ENCODE measurements around the gene FRMD5. TPM values are rescaled to one million over a fixed set of nuclear protein-coding genes. Genes with fewer than 3 reads are reported as not detected.
"Not testable (repeated sequence)": the region's sequence is repeated elsewhere in the genome, so short reads cannot be mapped to it uniquely, and the experiment has no call there.

FRMD5 gene
- total RNA-seq, 1 experiment from 2014 or later, result 0.98 TPM

DNA sequence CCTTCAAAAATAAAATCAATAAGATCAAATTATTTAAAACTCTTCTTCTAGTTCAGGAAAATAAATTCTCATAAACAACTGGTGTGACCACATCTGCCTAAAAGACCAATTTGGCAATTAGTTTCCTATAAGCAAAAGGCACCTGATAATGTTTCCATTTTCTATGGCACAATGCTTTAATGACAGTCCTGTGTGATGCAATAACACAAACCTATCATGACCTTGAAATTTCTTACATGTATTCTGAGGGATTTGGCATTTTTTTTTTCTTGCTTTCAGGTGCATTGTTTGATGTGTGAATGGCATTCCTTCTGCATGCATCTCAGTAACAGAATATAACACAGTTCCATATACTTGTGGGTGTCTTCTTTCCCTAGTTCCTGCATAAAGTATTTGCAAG is 32.5 kb upstream of the FRMD5 start:
- no peaks in the 10 kb centered on the region for H3K9me3 Mint-ChIP-seq (ENCODE audit: unreplicated experiment)
- no peaks in the 10 kb centered on the region for H3K36me3 Mint-ChIP-seq (ENCODE audit: insufficient read depth, unreplicated experiment)
- H3K27me3 Mint-ChIP-seq (ENCODE audit: insufficient read depth, unreplicated experiment), result no peaks in the 10 kb centered on the region
- H3K27ac Mint-ChIP-seq (ENCODE audit: low read depth, unreplicated experiment), result no peak overlapping the region
- CTCF ChIA-PET, result no interaction called here
- POLR2A ChIA-PET, result no interaction called here
- DNase-seq (ENCODE audit: unreplicated experiment), result no peak
- BruUV-seq (replicated peaks), result no TSS peak
- TF ChIP-seq, protein P1, sequence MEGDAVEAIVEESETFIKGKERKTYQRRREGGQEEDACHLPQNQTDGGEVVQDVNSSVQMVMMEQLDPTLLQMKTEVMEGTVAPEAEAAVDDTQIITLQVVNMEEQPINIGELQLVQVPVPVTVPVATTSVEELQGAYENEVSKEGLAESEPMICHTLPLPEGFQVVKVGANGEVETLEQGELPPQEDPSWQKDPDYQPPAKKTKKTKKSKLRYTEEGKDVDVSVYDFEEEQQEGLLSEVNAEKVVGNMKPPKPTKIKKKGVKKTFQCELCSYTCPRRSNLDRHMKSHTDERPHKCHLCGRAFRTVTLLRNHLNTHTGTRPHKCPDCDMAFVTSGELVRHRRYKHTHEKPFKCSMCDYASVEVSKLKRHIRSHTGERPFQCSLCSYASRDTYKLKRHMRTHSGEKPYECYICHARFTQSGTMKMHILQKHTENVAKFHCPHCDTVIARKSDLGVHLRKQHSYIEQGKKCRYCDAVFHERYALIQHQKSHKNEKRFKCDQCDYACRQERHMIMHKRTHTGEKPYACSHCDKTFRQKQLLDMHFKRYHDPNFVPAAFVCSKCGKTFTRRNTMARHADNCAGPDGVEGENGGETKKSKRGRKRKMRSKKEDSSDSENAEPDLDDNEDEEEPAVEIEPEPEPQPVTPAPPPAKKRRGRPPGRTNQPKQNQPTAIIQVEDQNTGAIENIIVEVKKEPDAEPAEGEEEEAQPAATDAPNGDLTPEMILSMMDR (IDR thresholded peaks at IDR 0.05; ENCODE audit: unreplicated experiment), result no peak
- H3K4me3 Mint-ChIP-seq (ENCODE audit: unreplicated experiment), result no peak overlapping the region
- intact Hi-C loops (cut with micrococcal nuclease), result no loop called here
- no peaks in the 10 kb centered on the region for H3K4me1 Mint-ChIP-seq (ENCODE audit: insufficient read depth, unreplicated experiment)

DNA sequence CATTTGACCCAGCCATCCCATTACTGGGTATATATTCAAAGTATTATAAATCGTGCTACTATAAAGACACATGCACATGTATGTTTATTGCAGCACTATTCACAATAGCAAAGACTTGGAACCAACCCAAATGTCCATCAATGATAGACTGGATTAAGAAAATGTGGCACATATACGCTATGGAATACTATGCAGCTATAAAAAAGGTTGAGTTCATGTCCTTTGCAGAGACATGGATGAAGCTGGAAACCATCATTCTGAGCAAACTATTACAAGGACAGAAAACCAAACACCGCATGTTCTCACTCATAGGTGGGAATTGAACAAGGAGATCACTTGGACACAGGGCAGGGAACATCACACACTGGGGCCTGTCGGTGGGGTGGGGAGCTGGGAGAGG is 31.9 kb upstream of the FRMD5 start:
- H3K36me3 Mint-ChIP-seq (ENCODE audit: insufficient read depth, unreplicated experiment), result not testable (repeated sequence)

DNA sequence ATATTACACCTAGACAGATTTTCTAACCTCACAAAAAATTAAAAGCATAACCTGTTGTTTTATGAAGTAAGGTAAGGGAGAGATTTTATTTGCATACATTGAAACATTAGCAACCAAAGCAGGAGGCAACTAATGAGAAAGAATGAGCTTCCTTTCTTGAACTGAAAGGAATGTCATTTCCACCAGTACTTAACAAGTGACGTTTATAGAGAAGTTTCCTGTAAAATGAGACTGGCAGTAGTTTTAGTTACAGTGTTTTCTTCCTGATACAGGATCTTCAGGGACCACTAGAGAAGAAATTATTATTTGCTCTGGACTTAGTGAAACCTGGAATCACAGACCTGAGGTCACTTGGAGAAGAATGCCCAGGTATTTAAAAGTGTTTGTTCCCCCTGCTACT is 27.4 kb upstream of the FRMD5 start:
- no TSS peak for BruUV-seq (replicated peaks)
- CTCF ChIA-PET, result interaction anchor here (0.6 to 6.3 kb wide), 3 partner anchors 156 to 1205 kb away, joined by 3 to 43 read pairs (median 4); no protein-coding TSS in a partner anchor
- H3K4me3 Mint-ChIP-seq (ENCODE audit: unreplicated experiment), result no peak overlapping the region
- H3K36me3 Mint-ChIP-seq (ENCODE audit: insufficient read depth, unreplicated experiment), result peaks cover 1% of the 10 kb centered on the region
- TF ChIP-seq, protein P1 (IDR thresholded peaks at IDR 0.05; ENCODE audit: unreplicated experiment), result no peak
- H3K27me3 Mint-ChIP-seq (ENCODE audit: insufficient read depth, unreplicated experiment), result no peaks in the 10 kb centered on the region
- no peaks in the 10 kb centered on the region for H3K9me3 Mint-ChIP-seq (ENCODE audit: unreplicated experiment)
- no peak overlapping the region for H3K27ac Mint-ChIP-seq (ENCODE audit: low read depth, unreplicated experiment)
- peaks cover 6% of the 10 kb centered on the region for H3K4me1 Mint-ChIP-seq (ENCODE audit: insufficient read depth, unreplicated experiment)
- DNase-seq (ENCODE audit: unreplicated experiment), result no peak
- intact Hi-C loops (cut with micrococcal nuclease), result no loop called here
- POLR2A ChIA-PET, result interaction anchor here (1.2 kb wide), 1 partner anchor 10 kb away, joined by 3 read pairs; no protein-coding TSS in a partner anchor

More for the DNA sequence above, 31.9 kb upstream of the FRMD5 start:
- H3K4me3 Mint-ChIP-seq (ENCODE audit: unreplicated experiment); H3K4me1 Mint-ChIP-seq (ENCODE audit: insufficient read depth, unreplicated experiment); intact Hi-C loops (cut with micrococcal nuclease); BruUV-seq (replicated peaks); H3K27me3 Mint-ChIP-seq (ENCODE audit: insufficient read depth, unreplicated experiment); DNase-seq (ENCODE audit: unreplicated experiment); POLR2A ChIA-PET; H3K9me3 Mint-ChIP-seq (ENCODE audit: unreplicated experiment); H3K27ac Mint-ChIP-seq (ENCODE audit: low read depth, unreplicated experiment): not testable (repeated sequence)
- CTCF ChIA-PET, result interaction anchor here (0.7 kb wide), 1 partner anchor 351 kb away, joined by 3 read pairs; no protein-coding TSS in a partner anchor

DNA sequence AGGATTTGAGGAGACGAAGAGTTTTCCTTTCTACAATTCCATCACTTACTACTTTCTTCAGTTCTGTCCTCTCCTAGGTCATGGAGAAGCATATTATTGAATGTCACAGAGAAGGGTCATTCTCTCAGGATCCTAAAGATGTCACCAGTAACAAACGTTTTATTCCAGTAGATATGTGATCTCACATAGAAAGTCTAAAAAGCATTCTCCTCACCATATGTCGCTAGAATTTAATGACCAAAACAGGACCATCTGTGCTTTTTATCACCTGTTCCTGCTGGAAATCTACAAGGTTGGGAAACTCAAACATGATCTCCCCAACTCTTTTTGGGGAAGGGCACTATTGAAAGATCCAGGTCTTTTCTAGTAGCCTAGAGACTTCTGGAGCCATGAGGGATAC is 24.0 kb upstream of the FRMD5 start:
- Mint-ChIP-seq H3K9me3 (ENCODE audit: unreplicated experiment) (no peaks in the 10 kb centered on the region), H3K4me1 (ENCODE audit: insufficient read depth, unreplicated experiment) (peaks cover 11% of the 10 kb centered on the region), H3K36me3 (ENCODE audit: insufficient read depth, unreplicated experiment) (peaks cover 4% of the 10 kb centered on the region), H3K27ac (ENCODE audit: low read depth, unreplicated experiment) (no peak overlapping the region), H3K4me3 (ENCODE audit: unreplicated experiment) (no peak overlapping the region), H3K27me3 (ENCODE audit: insufficient read depth, unreplicated experiment) (no peaks in the 10 kb centered on the region)
- POLR2A ChIA-PET, result no interaction called here
- CTCF ChIA-PET, result interaction anchor here (0.6 to 6.3 kb wide), 14 partner anchors 11 to 322 kb away, joined by 3 to 43 read pairs (median 4); no protein-coding TSS in a partner anchor
- TF ChIP-seq, protein P1 (IDR thresholded peaks at IDR 0.05; ENCODE audit: unreplicated experiment), result no peak
- no TSS peak for BruUV-seq (replicated peaks)
- DNase-seq (ENCODE audit: unreplicated experiment), result no peak
- intact Hi-C loops (cut with micrococcal nuclease), result loop anchor here (1.0 to 10.0 kb wide), 6 partner anchors 68 to 347 kb away; partner anchors contain the start of gene GOLM2

All from MCF 10A (cell line).